ENCODE data around the gene DGKZ.

DNA sequence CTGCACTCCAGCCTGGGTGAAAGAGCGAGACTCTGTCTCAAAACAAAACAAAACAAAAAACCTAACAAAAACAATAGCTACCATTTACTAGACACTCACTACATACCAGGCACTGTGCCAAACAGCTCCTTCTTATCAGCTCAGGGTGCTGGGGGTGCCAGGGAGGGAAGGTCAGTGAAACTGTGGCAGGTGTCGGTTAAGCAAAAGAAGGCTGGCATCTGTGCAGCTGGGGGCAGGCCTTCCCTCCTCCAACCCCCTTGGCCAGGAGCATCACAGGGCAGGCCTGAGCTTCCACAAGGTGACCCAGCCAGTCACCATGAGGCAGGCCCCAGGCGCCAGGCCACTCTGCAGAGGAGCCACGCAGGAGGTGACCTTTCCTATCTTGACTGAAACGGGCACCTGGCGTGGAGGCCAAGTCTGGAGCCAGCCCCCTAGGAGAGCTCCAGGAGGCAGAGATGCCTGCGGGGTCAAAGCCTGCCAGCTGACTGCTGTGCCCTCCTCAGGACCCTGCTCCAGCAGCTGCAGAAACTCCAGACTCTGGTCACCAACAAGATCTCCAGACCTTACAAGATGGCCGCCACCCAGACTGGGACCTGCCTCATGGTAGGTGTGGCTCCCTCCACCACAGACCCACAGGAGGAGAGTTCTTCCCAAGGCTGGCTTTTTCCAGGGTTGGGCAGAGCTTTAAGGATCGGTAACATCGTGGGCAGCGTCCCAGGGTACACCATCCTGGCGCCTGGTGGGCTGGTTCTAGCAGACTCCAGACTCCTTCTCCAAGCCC lies 31.3 kb upstream of the DGKZ start:
- TF ChIP-seq POLR2A (IDR thresholded peaks at IDR 0.05), result no peak
- TF ChIP-seq POLR2AphosphoS5 (IDR thresholded peaks at IDR 0.05), result no peak
